T-cell (primary cell): Measurements from ENCODE around the gene PRM3. TPM values are rescaled to one million over a fixed set of nuclear protein-coding genes. Genes with fewer than 3 reads are reported as not detected.

Source experiments
- ATAC-seq, 4 experiments: fragments of 200-7000 bp in 3 of 4; fragments of 150-1000 bp in 1 of 4; cut with Tn5 transposase; replicated peaks in 1 of 4; 1 replicate in 3 of 4; 2 replicates in 1 of 4; pipeline ENCODE4 v1.10.0; 2021; ENCODE audit warnings: moderate library complexity in 3 of 4, mild to moderate bottlenecking in 2 of 4, moderate number of reproducible peaks in 1 of 4
- CTCF ChIA-PET, 2 donors: fragments of 300-600 bp; sonication (Branson Sonifier 250); formaldehyde crosslinking; loops; one replicate each; lab custom pipeline; 2022; ENCODE audit warnings: antibody characterized with exemption in 2 of 2; lab: Charles Lee
- POLR2A ChIA-PET, 2 donors: fragments of 300-600 bp; sonication (Branson Sonifier 250); formaldehyde crosslinking; loops; one replicate each; lab custom pipeline; 2022; ENCODE audit warnings: antibody characterized with exemption in 2 of 2; lab: Charles Lee
- DNase-seq, 35 experiments: peaks; one replicate each; pipeline versions ENCODE4 v3.0.0 to v3.0.0-alpha.2; 2013 to 2023
- H3K27ac ChIP-seq: one replicate; pipeline ENCODE4 v1.5.1; 2013; ENCODE audit warnings: low read length
- H3K27me3 ChIP-seq, 2 experiments: replicated peaks in 1 of 2; 1 replicate in 1 of 2; 2 replicates in 1 of 2; pipeline versions ENCODE4 v1.6.1 to v1.7.0; 2013; ENCODE audit warnings: low read length in 1 of 2, mixed read lengths in 1 of 2; ENCODE audit not compliant: control insufficient read depth in 2 of 2, insufficient read depth in 2 of 2; ENCODE audit errors: extremely low read depth in 1 of 2
- H3K36me3 ChIP-seq, 2 donors: 1 replicate in 1 of 2; 2 replicates in 1 of 2; pipeline versions ENCODE4 v1.6.1 to v1.7.0; 2013; ENCODE audit warnings: low read length in 1 of 2; ENCODE audit not compliant: control insufficient read depth in 2 of 2, insufficient read depth in 1 of 2; ENCODE audit errors: extremely low read depth in 1 of 2
- H3K4me1 ChIP-seq, 2 experiments: 1 replicate in 1 of 2; 2 replicates in 1 of 2; pipeline versions ENCODE4 v1.6.1 to v1.7.0; 2013; ENCODE audit warnings: low read length in 2 of 2, mixed read lengths in 1 of 2; ENCODE audit not compliant: insufficient read depth in 2 of 2, control insufficient read depth in 1 of 2; ENCODE audit errors: extremely low read depth in 1 of 2
- H3K4me3 ChIP-seq, 2 donors: 1 replicate in 1 of 2; 2 replicates in 1 of 2; pipeline versions ENCODE4 v1.5.1 to v1.7.0; 2013; ENCODE audit warnings: mild to moderate bottlenecking in 2 of 2, low read length in 1 of 2, moderate library complexity in 1 of 2; ENCODE audit not compliant: control insufficient read depth in 1 of 2; ENCODE audit errors: extremely low read depth in 1 of 2
- H3K9me3 ChIP-seq: 2 replicates; pipeline ENCODE4 v1.7.0; 2013
- H3K27ac Mint-ChIP-seq, 2 donors: one replicate each; pipeline ENCODE4 v1.8.0; 2020 to 2021; ENCODE audit warnings: mild to moderate bottlenecking in 2 of 2, mixed read lengths in 2 of 2
- H3K27me3 Mint-ChIP-seq, 2 donors: one replicate each; pipeline ENCODE4 v1.8.0; 2021 to 2022; ENCODE audit warnings: mixed read lengths in 2 of 2
- H3K36me3 Mint-ChIP-seq: one replicate; pipeline ENCODE4 v1.8.0; 2021; ENCODE audit warnings: mixed read lengths
- H3K4me1 Mint-ChIP-seq, 3 donors: one replicate each; pipeline ENCODE4 v1.8.0; 2020 to 2022; ENCODE audit warnings: mixed read lengths in 3 of 3, mild to moderate bottlenecking in 1 of 3
- H3K4me3 Mint-ChIP-seq, 3 donors: one replicate each; pipeline ENCODE4 v1.8.0; 2020 to 2022; ENCODE audit warnings: mild to moderate bottlenecking in 3 of 3, mixed read lengths in 3 of 3, moderate library complexity in 3 of 3
- H3K9me3 Mint-ChIP-seq, 3 donors: one replicate each; pipeline ENCODE4 v1.8.0; 2020 to 2022; ENCODE audit warnings: mixed read lengths in 3 of 3
- WGBS: methylation state at CpG from one replicate; pipeline ENCODE4 v1.1.5; 2013; ENCODE audit warnings: missing lambda C conversion rate; ENCODE audit not compliant: insufficient coverage; 5-methylcytosine and 5-hydroxymethylcytosine counted together
- total RNA-seq, 35 experiments: library from RNA in 6 of 35; stranded (reverse) in 6 of 35; fragments of 120-200 nt in 1 of 35; gene quantifications; one replicate each; pipeline versions ENCODE4 v1.2.1 to v1.2.4 and lab custom pipeline; 2013 to 2026

PRM3 gene
- total RNA-seq, 5 donors from 2014 or later (not counting 1 experiment from before 2014, with no cell fraction given), result not detected

DNA sequence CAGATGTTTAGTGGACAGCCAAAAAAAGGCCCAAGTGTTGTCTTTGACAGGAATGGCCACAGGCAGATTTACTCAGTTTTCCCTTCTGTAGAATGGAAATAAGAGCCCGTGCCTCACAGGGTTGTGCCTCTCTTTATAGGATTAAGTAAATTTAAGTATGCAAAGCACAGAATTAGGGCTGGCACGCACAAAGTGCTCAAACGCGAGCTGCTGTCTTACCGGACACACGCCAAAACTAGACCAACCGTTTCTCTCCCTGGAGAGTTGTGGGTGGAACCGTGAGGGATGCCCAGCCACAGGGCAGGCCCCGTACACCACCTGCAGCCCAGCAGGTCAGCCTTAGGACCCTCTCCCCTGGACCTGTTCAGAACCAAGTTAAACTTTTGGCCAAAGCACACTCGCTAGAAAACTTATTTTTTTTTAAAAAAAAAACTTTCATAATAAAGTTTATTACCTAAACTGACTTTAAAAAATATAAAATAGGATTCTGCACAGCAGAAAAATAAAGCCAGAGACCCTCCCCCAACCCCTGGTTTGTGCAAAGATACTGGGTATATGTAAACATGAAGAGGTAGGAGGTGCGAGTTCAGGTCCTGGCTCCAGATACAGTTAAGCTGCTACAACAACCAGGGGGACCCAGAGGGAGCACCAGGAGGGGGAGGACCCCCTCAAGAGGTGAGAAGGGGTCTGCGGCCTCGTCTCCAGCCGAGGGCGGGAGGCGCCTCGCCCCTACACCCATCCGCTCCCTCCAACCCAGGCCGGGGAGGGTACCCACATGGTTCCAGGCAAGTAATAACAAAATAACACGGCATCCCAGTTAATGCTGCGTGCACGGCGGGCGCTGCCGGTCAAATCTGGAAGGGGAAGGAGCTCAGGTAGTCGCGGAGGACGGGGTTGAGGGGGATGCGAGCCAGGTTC lies 19.2 kb downstream of the PRM3 start:
- ATAC-seq, result peak in 1 of 4 experiments; percentile 0
- H3K27ac Mint-ChIP-seq, result peak overlapping the region; percentile 92
- CTCF ChIA-PET, result interaction anchor here (0.6 to 3.1 kb wide), 10 partner anchors 9 to 312 kb away, joined by 3 to 30 read pairs (median 4); partner anchors contain the start of gene DEXI (in 1 of the 2)
- Histone ChIP-seq H3K4me3 (peak overlapping the region; percentile 62 to 64), H3K27me3 (no peaks in the 10 kb centered on the region), H3K27ac (peak overlapping the region; percentile 24), H3K36me3 (no peaks in the 10 kb centered on the region), H3K4me1 (peaks cover 41 to 64% of the 10 kb centered on the region in 2 experiments), H3K9me3 (no peaks in the 10 kb centered on the region)
- DNase-seq, result peak in 3 of 35 experiments; percentile 18 to 33 (median 30)
- peak overlapping the region; percentile 81 to 92 (median 87) for H3K4me3 Mint-ChIP-seq
- POLR2A ChIA-PET, result interaction anchor here (0.7 to 0.8 kb wide), 4 partner anchors 21 to 543 kb away, joined by 3 to 4 read pairs (median 3); no protein-coding TSS in a partner anchor
- no peaks in the 10 kb centered on the region for H3K27me3 Mint-ChIP-seq
- H3K4me1 Mint-ChIP-seq, result peaks cover 57 to 63% (median 59%) of the 10 kb centered on the region in 3 donors
- WGBS, result 7% methylated on average over 16 of the region's 29 CpGs
- no peaks in the 10 kb centered on the region for H3K9me3 Mint-ChIP-seq
- peaks cover 19% of the 10 kb centered on the region for H3K36me3 Mint-ChIP-seq

DNA sequence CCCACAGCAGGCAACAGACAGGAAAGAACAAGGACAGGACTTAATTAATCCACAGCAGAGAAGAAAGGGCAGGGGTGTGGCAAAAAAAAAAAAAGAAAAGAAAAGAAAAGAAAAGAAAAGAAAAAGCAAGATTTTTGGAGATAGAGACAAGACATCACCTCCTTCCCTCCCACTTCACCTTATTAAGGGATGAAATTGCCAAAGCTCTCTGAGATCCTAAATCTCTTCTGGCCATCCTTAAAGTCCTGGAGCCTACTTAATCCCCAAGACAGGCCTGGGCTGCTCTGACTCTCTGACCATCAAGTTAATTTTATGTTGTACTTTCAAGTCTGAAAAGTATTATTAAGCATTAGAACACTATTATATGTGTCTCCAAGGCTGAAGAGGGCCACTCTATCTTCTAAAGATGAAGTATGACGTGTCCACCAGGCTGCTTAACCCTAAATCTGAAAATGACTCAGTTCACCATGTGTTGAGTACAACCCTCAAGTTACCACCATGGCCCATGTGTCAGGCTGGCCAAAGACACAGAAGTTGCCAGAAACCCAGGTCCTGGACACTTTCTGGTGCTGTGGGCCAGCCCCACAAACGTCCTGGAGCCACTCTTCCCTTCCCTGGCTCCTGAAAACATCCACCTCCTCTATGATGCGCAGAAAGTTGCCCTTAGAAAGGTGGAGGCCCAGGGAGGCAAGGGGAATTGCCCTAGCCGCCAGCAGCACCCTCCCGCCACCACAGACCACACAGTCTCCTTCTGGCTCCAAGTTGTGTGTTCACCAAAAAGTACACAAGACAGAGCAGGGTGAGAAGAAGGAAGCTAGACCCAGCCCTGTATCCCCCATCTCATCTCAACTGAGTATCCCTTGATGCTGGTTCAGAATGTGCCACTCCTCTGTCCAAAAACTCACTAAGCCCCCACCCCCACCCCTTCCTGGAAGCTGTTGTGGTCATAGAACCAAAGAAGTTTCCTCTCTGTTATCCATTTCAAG lies 20.1 kb downstream of the PRM3 start:
- Mint-ChIP-seq H3K4me3 (peak overlapping the region; percentile 81 to 92 (median 87)), H3K27ac (peak overlapping the region; percentile 92), H3K9me3 (no peaks in the 10 kb centered on the region), H3K36me3 (peaks cover 19% of the 10 kb centered on the region), H3K4me1 (peaks cover 49 to 58% (median 53%) of the 10 kb centered on the region in 3 donors), H3K27me3 (no peaks in the 10 kb centered on the region)
- ATAC-seq, result no peak
- Histone ChIP-seq H3K27me3 (no peaks in the 10 kb centered on the region), H3K4me1 (peaks cover 37 to 54% of the 10 kb centered on the region in 2 experiments), H3K36me3 (no peaks in the 10 kb centered on the region), H3K27ac (no peak overlapping the region), H3K9me3 (no peaks in the 10 kb centered on the region), H3K4me3 (peak overlapping the region; percentile 62 to 64)
- DNase-seq, result peak in 31 of 35 experiments; percentile 24 to 71 (median 44)
- ChIA-PET POLR2A (no interaction called here), CTCF (interaction anchor here in 1 of 2 donors (0.6 to 3.1 kb wide), 4 partner anchors 20 to 45 kb away, joined by 4 to 30 read pairs (median 7); no protein-coding TSS in a partner anchor)
- WGBS, result 60% methylated on average over 1 of the region's 5 CpGs

DNA sequence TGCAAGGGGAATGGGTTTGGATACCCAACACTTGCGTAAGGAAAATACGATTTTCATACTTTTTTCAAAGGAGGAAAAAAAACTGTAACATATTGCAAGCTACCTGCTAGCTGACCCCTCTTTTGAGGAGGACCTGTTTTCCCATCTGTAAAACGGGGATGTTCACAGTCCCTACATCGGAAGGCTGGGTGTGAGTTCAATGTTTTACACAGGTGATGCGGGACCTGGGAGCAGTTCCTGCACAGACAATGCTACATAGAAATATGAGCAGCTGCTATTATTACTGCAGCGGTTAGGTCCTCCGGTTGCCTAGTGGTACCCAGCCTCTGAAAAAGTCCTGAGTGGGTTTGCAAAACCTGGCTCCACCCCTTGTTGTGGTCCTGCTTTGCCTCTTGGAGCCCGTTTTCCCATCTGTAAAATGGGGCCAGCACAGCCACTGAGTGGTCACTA lies 20.9 kb downstream of the PRM3 start:
- H3K27ac ChIP-seq, result peak overlapping the region; percentile 61
- ChIA-PET POLR2A (interaction anchor here (0.9 to 1.0 kb wide), 3 partner anchors 27 to 46 kb away, joined by 3 to 5 read pairs (median 3); no protein-coding TSS in a partner anchor), CTCF (interaction anchor here in 1 of 2 donors (0.6 to 1.7 kb wide), 5 partner anchors 19 to 288 kb away, joined by 3 to 10 read pairs (median 4); no protein-coding TSS in a partner anchor)
- no peaks in the 10 kb centered on the region for H3K36me3 ChIP-seq
- Mint-ChIP-seq H3K27ac (peak overlapping the region; percentile 92), H3K9me3 (no peaks in the 10 kb centered on the region), H3K36me3 (peaks cover 19% of the 10 kb centered on the region), H3K4me1 (peaks cover 43 to 52% (median 47%) of the 10 kb centered on the region in 3 donors), H3K4me3 (peak overlapping the region; percentile 81 to 92 (median 87)), H3K27me3 (no peaks in the 10 kb centered on the region)
- 95% methylated on average over 4 of the region's 8 CpGs for WGBS
- peaks cover 33 to 46% of the 10 kb centered on the region in 2 experiments for H3K4me1 ChIP-seq
- H3K27me3 ChIP-seq, result no peaks in the 10 kb centered on the region
- peak overlapping the region; percentile 11 to 44 for H3K4me3 ChIP-seq
- no peaks in the 10 kb centered on the region for H3K9me3 ChIP-seq
- DNase-seq (peak in 2 of 35 experiments; percentile 21 to 27), ATAC-seq (no peak)

DNA sequence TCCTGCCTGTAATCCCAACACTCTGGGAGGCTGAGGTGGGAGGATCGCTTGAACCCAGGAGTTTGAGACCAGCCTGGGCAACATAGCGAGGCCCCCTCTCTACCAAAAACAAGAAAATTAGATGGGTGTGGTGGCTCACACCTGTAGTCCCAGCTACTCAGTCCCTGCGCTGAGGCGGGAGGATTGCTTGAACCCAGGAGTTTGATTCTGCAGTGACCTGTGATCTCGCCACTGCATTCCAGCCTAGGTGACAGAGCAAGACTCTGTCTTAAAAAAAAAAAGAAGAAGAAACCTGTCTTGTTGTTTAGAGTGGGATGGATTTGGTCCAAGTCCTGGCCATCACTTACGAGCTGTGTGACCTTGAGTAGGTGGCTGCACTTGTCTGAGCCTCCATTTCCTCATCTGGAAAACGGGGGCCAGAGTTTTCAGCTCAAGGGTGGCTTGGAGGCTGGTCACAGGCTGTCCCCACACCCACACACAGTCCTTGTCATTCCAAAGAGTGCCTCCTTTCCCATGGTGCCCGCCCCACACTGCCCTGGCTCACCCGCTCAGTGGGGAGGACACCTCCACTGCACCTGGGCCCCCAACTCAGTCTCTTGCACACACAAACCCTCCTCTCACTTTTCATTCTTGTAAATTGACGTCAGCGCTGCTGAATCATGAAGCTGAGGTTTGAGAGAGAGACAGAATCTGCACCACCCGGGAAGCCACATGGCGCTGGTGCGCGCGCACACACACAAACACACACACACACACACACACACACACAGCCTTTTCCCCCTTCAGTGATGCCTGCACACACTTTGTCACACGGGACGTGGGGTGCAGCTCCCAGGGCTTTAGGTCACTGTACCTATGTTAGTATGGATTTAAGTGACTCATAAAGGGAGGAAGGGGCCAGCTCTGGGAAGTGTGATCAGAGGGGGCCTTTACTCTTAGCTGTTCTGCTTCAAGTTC lies 21.6 kb downstream of the PRM3 start:
- Histone ChIP-seq H3K4me1 (peaks cover 26 to 39% of the 10 kb centered on the region in 2 experiments), H3K36me3 (no peaks in the 10 kb centered on the region), H3K9me3 (no peaks in the 10 kb centered on the region), H3K27me3 (no peaks in the 10 kb centered on the region), H3K27ac (peak overlapping the region; percentile 61), H3K4me3 (peak overlapping the region; percentile 11 to 18)
- peak; percentile 20 to 23 (median 22) for ATAC-seq
- POLR2A ChIA-PET, result interaction anchor here (0.5 to 1.0 kb wide), 4 partner anchors 27 to 46 kb away, joined by 3 to 6 read pairs (median 4); no protein-coding TSS in a partner anchor
- DNase-seq, result peak; percentile 38 to 86 (median 75)
- Mint-ChIP-seq H3K36me3 (peaks cover 19% of the 10 kb centered on the region), H3K27me3 (no peaks in the 10 kb centered on the region), H3K27ac (peak overlapping the region; percentile 92), H3K4me3 (peak overlapping the region; percentile 81 to 92 (median 87)), H3K4me1 (peaks cover 36 to 45% (median 40%) of the 10 kb centered on the region in 3 donors), H3K9me3 (no peaks in the 10 kb centered on the region)
- 29% methylated on average over 9 of the region's 18 CpGs for WGBS
- CTCF ChIA-PET, result interaction anchor here in 1 of 2 donors (0.6 to 1.7 kb wide), 7 partner anchors 18 to 834 kb away, joined by 3 to 10 read pairs (median 4); no protein-coding TSS in a partner anchor
